ENCODE measurements around the gene ASRGL1.

- TF ChIP-seq EZH2 (IDR thresholded peaks at IDR 0.05; ENCODE audit: low read length, unreplicated experiment) (no peak), CTCF (conservative IDR thresholded peaks at IDR 0.05; ENCODE audit: low read depth, low read length) (no peak), EZH2phosphoT487 (IDR thresholded peaks at IDR 0.05; ENCODE audit: borderline replicate concordance, low read length) (no peak)
Observed at GRCh38 chr11:62431171-62431901, 94.1 kb downstream of the ASRGL1 start.

Data from PC-3 (cell line).